GM12878 (cell line): ENCODE data around the gene PIK3R3.

ENCODE experiments used
- CTCF ChIP-seq, 3 experiments: IDR thresholded peaks in 2 of 3; conservative IDR thresholded peaks in 1 of 3; 2 replicates each; pipeline ENCODE4 v1.5.1; 2011; ENCODE audit warnings: low read depth in 3 of 3, low read length in 3 of 3, mild to moderate bottlenecking in 3 of 3, control low read depth in 2 of 3, moderate library complexity in 2 of 3, inconsistent platforms in 1 of 3, mixed read lengths in 1 of 3; ENCODE audit not compliant: control insufficient read depth in 2 of 3, insufficient read depth in 1 of 3; ENCODE audit errors: extremely low read depth in 1 of 3
- FOS ChIP-seq: IDR thresholded peaks from 3 replicates; pipeline ENCODE4 v1.6.1; 2011; ENCODE audit warnings: borderline replicate concordance; ENCODE audit not compliant: insufficient read length; ENCODE audit errors: extremely low read depth
- LARP7 ChIP-seq: fragments of 450-650 bp; IDR thresholded peaks from 2 replicates; pipeline ENCODE4 v1.6.1; 2017; ENCODE audit warnings: mild to moderate bottlenecking
- PML ChIP-seq: IDR thresholded peaks from 2 replicates; pipeline ENCODE4 v1.6.1; 2012; ENCODE audit warnings: low read length, inconsistent platforms
- SMARCA5 ChIP-seq: fragments of 450-650 bp; IDR thresholded peaks from 2 replicates; pipeline ENCODE4 v1.6.1; 2017; ENCODE audit warnings: mild to moderate bottlenecking
- TCF7 ChIP-seq: IDR thresholded peaks from 2 replicates; pipeline ENCODE4 v1.6.1; 2014; ENCODE audit warnings: antibody characterized with exemption, borderline replicate concordance

DNA sequence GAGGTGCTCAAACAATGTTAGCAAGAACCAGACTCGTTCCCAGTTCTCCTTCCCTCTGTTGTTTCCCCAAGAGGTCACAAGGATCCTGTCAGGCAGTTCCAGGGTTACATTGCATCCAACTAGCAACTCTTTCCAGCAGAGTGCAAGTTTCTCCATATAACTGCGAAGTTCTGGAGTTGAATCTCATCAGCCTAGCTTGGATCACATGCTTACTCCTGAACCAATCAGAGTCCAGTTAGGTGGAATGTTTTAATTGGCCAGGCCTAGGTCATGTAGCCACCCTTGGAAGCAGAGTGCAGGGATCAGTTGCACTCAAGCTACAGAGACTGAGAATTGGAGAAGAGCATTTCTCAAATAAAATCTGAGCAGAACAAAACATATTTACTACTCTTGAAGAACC, 15.9 kb upstream of the PIK3R3 start:
- no peak for TF ChIP-seq LARP7
- TF ChIP-seq FOS, result no peak
- TF ChIP-seq CTCF (IDR thresholded peaks at IDR 0.05 in 2 of 3, conservative IDR thresholded peaks at IDR 0.05 in 1 of 3; ENCODE audit: control insufficient read depth in 2 of 3, extremely low read depth in 1 of 3, insufficient read depth in 1 of 3, low read depth in 3 of 3, low read length in 3 of 3), result no peak
- TF ChIP-seq TCF7, result no peak
- no peak for TF ChIP-seq PML
- no peak for TF ChIP-seq SMARCA5
